Astrocyte (in vitro differentiated cells and primary cell): Measurements from ENCODE around the gene EXD3. TPM values are rescaled to one million over a fixed set of nuclear protein-coding genes. Genes with fewer than 3 reads are reported as not detected.

Experiments used
- DNase-seq: peaks from one replicate; pipeline ENCODE4 v3.0.0-alpha.2; 2010; ENCODE audit warnings: low read depth
- FAIRE-seq: peaks from 2 replicates; lab custom pipeline; 2011; peaks lifted over from hg19 to GRCh38; lab: Jason Lieb, UNC
- H2AFZ ChIP-seq: 2 replicates; pipeline ENCODE4 v1.6.0; 2012; ENCODE audit warnings: low read depth, low read length, inconsistent platforms
- H3K27ac ChIP-seq: 2 replicates; pipeline ENCODE4 v1.5.1; 2011; ENCODE audit warnings: low read depth, low read length, inconsistent platforms
- H3K27me3 ChIP-seq: 2 replicates; pipeline ENCODE4 v1.6.0; 2011; ENCODE audit warnings: low read length, inconsistent platforms; ENCODE audit not compliant: insufficient read depth
- H3K36me3 ChIP-seq: 2 replicates; pipeline ENCODE4 v1.5.1; 2011; ENCODE audit warnings: low read length, inconsistent platforms; ENCODE audit not compliant: insufficient read depth
- H3K4me1 ChIP-seq: 2 replicates; pipeline ENCODE4 v1.5.1; 2011; ENCODE audit warnings: low read length, inconsistent platforms; ENCODE audit not compliant: insufficient read depth
- H3K4me2 ChIP-seq: 2 replicates; pipeline ENCODE4 v1.6.0; 2012; ENCODE audit warnings: low read length, inconsistent platforms
- H3K4me3 ChIP-seq: 2 replicates; pipeline ENCODE4 v1.5.1; 2011; ENCODE audit warnings: low read depth, mild to moderate bottlenecking, low read length, inconsistent platforms; ENCODE audit not compliant: insufficient read depth
- H3K79me2 ChIP-seq: 2 replicates; pipeline ENCODE4 v1.6.0; 2012; ENCODE audit warnings: mild to moderate bottlenecking, low read length, inconsistent platforms; ENCODE audit not compliant: insufficient read depth
- H3K9ac ChIP-seq: 2 replicates; pipeline ENCODE4 v1.6.0; 2012; ENCODE audit warnings: mild to moderate bottlenecking, low read length, inconsistent platforms
- H3K9me3 ChIP-seq: 2 replicates; pipeline ENCODE4 v1.5.1; 2012; ENCODE audit warnings: low read depth, mild to moderate bottlenecking, low read length, inconsistent platforms; ENCODE audit not compliant: insufficient read depth
- H4K20me1 ChIP-seq: 2 replicates; pipeline ENCODE4 v1.6.0; 2012; ENCODE audit warnings: low read length, inconsistent platforms; ENCODE audit not compliant: insufficient read depth
- H3K27ac Mint-ChIP-seq: one replicate; pipeline ENCODE4 v1.8.0; 2021; ENCODE audit warnings: mild to moderate bottlenecking, mixed read lengths; ENCODE audit not compliant: unreplicated experiment
- H3K27me3 Mint-ChIP-seq: one replicate; pipeline ENCODE4 v1.8.0; 2021; ENCODE audit warnings: low read depth, mixed read lengths; ENCODE audit not compliant: unreplicated experiment
- H3K36me3 Mint-ChIP-seq: one replicate; pipeline ENCODE4 v1.8.0; 2021; ENCODE audit warnings: low read depth, mixed read lengths; ENCODE audit not compliant: unreplicated experiment
- H3K4me1 Mint-ChIP-seq: one replicate; pipeline ENCODE4 v1.8.0; 2021; ENCODE audit warnings: low read depth, mixed read lengths; ENCODE audit not compliant: unreplicated experiment
- H3K4me3 Mint-ChIP-seq: one replicate; pipeline ENCODE4 v1.8.0; 2021; ENCODE audit warnings: mild to moderate bottlenecking, moderate library complexity, mixed read lengths; ENCODE audit not compliant: unreplicated experiment
- H3K9me3 Mint-ChIP-seq: one replicate; pipeline ENCODE4 v1.8.0; 2021; ENCODE audit warnings: mild to moderate bottlenecking, mixed read lengths; ENCODE audit not compliant: unreplicated experiment
- EZH2 ChIP-seq: IDR thresholded peaks from 2 replicates; pipeline ENCODE4 v1.6.1; 2012; ENCODE audit warnings: mild to moderate bottlenecking, low read length, inconsistent platforms; ENCODE audit not compliant: insufficient read depth
- total RNA-seq: library from RNA; stranded (reverse); gene quantifications from 2 replicates; pipeline ENCODE4 v1.2.1, GENCODE V29; 2021
- TF ChIP-seq, protein P1 (sequence below): IDR thresholded peaks from 2 replicates; pipeline ENCODE4 v1.5.1; 2011; ENCODE audit warnings: low read depth, mild to moderate bottlenecking, inconsistent platforms, low read length, moderate library complexity; ENCODE audit not compliant: insufficient read depth

The EXD3 gene
- total RNA-seq, 1 donor from 2014 or later = 8.5 TPM

DNA sequence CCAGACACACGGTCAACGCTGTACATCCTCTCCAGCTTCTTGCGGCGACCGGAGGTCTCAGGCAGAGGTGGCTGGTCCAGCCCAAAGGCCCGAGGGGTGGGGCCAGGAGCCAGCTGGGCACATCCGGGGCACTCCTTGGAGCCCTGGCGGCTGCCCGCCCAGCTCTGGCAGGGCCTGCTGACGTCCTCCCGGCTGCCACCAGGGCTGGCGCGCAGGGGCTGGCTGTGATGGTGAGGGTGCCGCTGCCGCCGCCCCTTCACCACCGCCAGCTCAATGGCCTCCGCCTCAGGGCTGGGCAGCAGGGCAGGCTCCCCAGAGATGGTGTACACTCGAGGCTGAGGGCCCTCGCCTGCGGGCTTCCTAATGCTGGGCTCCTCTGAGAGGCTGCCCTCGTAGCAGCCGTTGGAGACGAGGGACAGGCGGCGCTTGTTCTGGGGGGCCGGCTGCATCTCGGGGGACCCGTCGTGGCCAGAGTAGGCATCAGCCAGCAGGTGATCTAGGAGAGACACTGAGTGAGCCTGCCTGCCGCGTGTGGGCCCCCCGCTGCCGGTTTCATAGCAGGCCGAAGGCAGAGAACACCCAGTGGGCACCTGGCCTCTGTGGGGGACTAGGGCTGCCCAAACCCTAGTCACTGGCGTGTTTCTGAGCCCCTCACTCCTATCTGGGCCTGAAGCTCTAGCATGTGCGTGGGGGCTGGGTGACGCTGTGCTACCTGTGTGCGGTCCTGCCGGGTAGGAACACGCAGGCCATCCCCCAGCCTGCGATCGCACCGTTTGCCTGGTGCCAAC is 34.6 kb upstream of the EXD3 start:
- H3K27me3 ChIP-seq = no peaks in the 10 kb centered on the region
- Mint-ChIP-seq H3K4me3 (no peak overlapping the region), H3K4me1 (peaks cover 10% of the 10 kb centered on the region), H3K9me3 (no peaks in the 10 kb centered on the region), H3K27ac (no peak overlapping the region), H3K36me3 (peaks cover 3% of the 10 kb centered on the region), H3K27me3 (no peaks in the 10 kb centered on the region)
- H3K27ac ChIP-seq = no peak overlapping the region
- H3K36me3 ChIP-seq = peaks cover 3% of the 10 kb centered on the region
- no peak for DNase-seq
- H3K4me1 ChIP-seq = peaks cover 48% of the 10 kb centered on the region
- H3K4me3 ChIP-seq = peak overlapping the region; percentile 67
- H3K9me3 ChIP-seq = no peaks in the 10 kb centered on the region
- H3K4me2 ChIP-seq = peak overlapping the region; percentile 96
- no peaks in the 10 kb centered on the region for H3K79me2 ChIP-seq
- H4K20me1 ChIP-seq = peaks cover 51% of the 10 kb centered on the region
- H3K9ac ChIP-seq = peak overlapping the region; percentile 82
- no peak overlapping the region for H2AFZ ChIP-seq
- no peak for TF ChIP-seq EZH2
- TF ChIP-seq, protein P1, sequence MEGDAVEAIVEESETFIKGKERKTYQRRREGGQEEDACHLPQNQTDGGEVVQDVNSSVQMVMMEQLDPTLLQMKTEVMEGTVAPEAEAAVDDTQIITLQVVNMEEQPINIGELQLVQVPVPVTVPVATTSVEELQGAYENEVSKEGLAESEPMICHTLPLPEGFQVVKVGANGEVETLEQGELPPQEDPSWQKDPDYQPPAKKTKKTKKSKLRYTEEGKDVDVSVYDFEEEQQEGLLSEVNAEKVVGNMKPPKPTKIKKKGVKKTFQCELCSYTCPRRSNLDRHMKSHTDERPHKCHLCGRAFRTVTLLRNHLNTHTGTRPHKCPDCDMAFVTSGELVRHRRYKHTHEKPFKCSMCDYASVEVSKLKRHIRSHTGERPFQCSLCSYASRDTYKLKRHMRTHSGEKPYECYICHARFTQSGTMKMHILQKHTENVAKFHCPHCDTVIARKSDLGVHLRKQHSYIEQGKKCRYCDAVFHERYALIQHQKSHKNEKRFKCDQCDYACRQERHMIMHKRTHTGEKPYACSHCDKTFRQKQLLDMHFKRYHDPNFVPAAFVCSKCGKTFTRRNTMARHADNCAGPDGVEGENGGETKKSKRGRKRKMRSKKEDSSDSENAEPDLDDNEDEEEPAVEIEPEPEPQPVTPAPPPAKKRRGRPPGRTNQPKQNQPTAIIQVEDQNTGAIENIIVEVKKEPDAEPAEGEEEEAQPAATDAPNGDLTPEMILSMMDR = no peak
- FAIRE-seq = no peak

- Histone ChIP-seq H3K9me3 (no peaks in the 10 kb centered on the region), H3K4me3 (no peak overlapping the region), H4K20me1 (peaks cover 51% of the 10 kb centered on the region), H3K27me3 (no peaks in the 10 kb centered on the region), H3K4me1 (peaks cover 48% of the 10 kb centered on the region), H3K79me2 (no peaks in the 10 kb centered on the region), H3K36me3 (peaks cover 3% of the 10 kb centered on the region), H3K9ac (peak overlapping the region; percentile 34), H2AFZ (no peak overlapping the region), H3K4me2 (peak overlapping the region; percentile 96), H3K27ac (peak overlapping the region; percentile 39)
- FAIRE-seq = no peak
- DNase-seq = no peak
- Mint-ChIP-seq H3K4me3 (peak overlapping the region; percentile 60), H3K27ac (no peak overlapping the region), H3K4me1 (peaks cover 10% of the 10 kb centered on the region), H3K36me3 (peaks cover 3% of the 10 kb centered on the region), H3K27me3 (no peaks in the 10 kb centered on the region), H3K9me3 (no peaks in the 10 kb centered on the region)
- no peak for TF ChIP-seq EZH2
- TF ChIP-seq, protein P1 = no peak
These were observed 34.0 kb upstream of the EXD3 start for GRCh38 chr9:137456864-137457405.
